NCI-H1092 (cell line): ENCODE results near the gene ANKRD27.
"Not testable (repeated sequence)": the region's sequence is repeated elsewhere in the genome, so short reads cannot be mapped to it uniquely, and the experiment has no call there.

Experiments used
- DNase-seq: peaks from one replicate; lab custom pipeline; 2025; lab: John Stamatoyannopoulos, UW

ANKRD27 gene

DNA sequence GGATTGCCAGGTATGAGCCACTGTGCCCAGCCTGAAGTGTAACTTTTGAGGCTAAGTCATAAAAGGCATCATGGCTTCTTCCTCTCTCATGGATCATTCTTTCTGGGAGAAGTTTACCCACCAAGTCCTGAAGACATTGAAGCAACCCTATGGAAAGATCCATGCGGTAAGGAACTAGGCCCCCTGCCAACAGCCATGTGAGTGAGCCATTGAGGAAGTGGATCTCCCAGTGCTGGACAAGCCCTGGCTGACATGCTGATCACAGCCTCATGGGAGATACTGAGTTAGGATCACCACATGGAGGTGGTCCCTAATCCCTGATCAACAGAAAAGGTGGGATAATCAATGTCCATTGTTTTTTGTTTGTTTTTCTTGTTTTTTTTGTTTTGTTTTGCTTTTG is 13.3 kb upstream of the ANKRD27 start:
- DNase-seq, result no peak

DNA sequence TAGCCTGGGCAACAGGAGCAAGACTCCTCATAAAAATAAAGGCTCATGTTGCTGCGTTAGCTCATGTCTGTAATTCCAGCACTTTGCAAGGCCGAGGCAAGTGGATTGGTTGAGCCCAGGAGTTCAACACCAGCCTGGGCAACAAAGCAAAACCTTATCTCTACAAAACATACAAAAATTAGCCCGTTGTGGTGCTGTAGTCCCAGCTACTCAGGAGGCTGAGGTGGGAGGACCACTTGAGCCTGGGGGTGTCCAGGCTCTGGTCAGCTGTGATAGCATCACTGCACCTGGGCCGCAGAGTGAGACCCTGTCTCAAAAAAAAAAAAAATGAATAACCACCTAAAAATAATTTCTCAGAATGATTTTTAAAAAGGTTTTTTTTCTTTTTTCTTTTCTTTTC is 12.7 kb upstream of the ANKRD27 start:
- no peak for DNase-seq

DNA sequence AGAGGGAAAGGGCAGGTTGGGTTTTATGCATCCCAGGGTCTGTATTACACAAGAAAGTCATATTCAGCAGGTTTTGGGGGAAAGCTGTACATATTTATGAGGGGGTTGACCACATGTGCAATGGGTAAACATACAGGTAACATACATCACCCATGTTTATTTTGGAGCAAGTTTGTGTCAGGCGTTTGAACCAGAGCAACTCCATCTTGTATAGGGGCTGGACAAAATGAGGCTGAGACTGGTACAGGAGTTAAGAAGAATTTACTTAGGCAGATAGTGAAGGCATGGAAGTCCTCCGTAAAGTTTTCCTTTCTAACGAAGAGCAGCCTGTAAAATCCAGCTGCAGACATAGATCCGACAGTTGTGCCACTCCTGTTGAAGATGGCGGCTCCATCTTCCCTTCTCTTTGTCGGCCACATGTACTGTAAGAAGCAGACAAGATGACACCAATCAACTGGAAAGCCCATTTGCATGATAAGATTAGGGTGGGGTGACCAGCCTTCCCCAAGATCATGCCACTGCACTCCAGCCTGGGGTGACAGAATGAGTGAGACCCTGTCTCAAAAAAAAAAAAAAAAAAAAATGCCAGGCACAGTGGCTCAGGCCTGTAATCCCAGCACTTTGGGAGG is 12.0 kb upstream of the ANKRD27 start:
- no peak for DNase-seq

DNA sequence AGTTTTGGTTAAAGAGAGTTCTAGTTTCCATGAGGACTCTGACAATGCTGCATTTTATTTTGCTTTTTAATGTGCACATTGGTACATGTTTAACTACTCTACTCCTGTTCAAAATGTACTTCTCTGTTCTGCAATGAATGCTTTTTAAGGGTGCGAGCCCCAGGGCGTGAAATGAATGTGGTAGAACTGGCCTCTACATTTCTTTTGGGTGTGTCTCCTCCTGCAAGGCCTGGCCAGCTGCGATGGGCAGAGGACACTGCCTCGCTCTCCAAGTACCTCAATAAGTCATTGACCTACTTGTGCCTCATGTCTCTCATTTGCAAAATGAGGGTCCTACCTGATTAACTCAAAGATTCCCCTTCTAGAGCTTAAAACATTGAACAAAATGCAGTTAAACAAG is 7.3 kb upstream of the ANKRD27 start:
- no peak for DNase-seq

DNA sequence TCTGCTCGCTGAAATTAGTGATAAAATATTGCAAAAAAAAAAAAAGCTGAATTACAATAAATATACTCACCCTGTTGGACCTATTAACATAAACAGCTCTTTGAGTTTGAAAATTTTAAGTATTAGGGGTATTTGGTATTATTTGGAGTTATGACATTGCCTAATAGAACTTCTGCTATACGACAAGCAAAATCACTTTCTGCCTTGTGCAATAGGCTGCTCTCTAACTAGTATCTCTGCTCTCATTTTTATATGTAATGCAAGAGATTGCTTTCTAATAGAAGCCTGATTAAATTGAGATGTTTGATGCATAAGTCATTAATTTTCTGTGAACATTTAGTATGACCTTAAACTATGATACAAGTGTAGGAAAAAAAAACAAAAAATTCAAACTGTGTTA is 6.0 kb upstream of the ANKRD27 start:
- DNase-seq, result no peak

DNA sequence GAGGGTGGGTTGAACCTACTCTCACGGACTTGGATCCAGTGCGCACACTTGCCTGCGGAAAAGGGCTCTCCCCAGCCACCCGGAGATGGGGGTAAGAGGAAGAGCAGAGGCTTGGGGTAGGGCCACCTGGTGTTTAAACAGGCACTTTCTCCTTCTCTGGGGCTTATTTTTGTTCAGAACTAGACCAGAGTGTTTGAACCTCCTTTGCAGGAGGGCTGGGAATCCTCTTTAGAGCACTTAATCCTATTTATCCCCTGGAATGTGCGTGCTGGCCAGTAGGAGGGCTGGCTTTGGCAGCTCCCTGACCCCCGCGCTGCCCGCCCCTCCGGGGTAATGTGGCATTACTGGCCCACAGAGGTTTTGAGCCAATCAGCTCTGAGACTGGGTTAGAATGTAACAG is 2.7 kb upstream of the ANKRD27 start:
- no peak for DNase-seq

DNA sequence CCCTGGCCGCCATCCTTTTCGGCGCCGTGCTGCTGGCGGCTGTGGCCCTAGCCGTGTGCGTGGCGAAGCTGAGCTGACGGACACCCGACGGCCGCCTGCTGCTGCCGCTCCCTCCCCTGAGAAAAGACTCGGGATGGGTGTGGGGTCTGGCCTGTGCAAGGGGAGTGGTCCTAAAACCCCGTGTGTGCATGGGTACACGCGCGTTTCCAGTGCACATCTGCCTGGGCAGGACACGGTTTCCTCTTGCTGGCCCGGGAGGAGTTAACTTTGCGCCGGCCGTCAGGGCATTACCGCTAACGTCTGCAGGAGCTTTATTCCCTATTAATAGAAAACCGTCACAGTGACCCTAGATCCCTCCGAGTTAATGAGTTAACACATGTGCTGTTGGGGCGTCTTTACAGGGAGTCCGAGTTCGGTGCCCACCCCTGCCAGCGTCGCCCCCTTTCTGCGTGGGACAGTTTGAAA is 1.9 kb upstream of the ANKRD27 start:
- DNase-seq, result no peak

DNA sequence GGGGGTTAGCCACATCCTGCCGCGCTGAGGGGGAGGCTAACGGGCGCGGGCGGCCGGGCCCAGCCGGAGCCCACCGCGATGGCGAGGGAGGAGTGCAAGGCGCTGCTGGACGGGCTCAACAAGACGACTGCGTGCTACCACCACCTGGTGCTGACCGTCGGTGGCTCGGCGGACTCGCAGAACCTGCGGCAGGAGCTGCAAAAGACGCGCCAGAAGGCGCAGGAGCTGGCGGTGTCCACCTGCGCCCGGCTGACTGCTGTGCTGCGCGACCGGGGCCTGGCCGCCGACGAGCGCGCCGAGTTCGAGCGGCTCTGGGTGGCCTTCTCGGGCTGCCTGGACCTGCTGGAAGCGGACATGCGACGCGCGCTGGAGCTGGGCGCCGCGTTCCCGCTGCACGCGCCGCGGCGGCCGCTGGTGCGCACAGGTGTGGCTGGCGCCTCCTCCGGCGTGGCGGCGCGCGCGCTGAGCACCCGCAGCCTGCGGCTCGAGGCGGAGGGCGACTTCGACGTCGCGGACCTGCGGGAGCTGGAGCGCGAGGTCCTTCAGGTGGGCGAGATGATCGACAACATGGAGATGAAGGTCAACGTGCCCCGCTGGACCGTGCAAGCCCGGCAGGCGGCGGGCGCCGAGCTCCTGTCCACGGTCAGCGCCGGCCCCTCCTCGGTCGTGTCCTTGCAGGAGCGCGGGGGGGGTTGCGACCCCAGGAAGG is 1.4 kb upstream of the ANKRD27 start:
- no peak for DNase-seq

DNA sequence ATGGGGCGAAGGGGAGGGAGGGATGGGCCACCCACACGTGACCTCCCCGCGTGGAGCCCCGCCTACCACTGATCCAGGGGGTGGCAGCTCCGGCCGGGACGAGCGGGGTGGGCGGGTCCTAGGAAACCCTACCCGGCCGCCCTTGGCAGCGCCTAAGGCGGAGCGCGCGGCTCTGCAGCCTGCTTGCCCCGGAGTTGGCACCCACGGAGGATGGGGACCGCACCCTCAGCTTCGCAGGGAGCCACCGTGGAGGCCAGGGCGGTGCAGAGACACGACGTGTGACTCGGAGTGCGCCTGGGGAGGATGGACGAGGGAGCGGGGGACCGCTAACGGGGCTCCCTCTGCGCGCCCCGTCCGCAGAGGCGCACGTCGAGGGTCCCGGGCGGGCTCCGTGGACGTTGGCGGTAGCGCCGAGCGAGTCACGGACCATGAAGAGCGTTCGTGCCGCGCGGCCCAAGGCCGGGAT is 773 bp upstream of the ANKRD27 start, which contains the start of gene RGS9BP:
Gene RGS9BP, plus strand, starts transcription at position 129 of the 466 bp plus-strand sequence. CDS start 416 bp downstream, outside the sequence.
- peak; percentile 5 for DNase-seq

DNA sequence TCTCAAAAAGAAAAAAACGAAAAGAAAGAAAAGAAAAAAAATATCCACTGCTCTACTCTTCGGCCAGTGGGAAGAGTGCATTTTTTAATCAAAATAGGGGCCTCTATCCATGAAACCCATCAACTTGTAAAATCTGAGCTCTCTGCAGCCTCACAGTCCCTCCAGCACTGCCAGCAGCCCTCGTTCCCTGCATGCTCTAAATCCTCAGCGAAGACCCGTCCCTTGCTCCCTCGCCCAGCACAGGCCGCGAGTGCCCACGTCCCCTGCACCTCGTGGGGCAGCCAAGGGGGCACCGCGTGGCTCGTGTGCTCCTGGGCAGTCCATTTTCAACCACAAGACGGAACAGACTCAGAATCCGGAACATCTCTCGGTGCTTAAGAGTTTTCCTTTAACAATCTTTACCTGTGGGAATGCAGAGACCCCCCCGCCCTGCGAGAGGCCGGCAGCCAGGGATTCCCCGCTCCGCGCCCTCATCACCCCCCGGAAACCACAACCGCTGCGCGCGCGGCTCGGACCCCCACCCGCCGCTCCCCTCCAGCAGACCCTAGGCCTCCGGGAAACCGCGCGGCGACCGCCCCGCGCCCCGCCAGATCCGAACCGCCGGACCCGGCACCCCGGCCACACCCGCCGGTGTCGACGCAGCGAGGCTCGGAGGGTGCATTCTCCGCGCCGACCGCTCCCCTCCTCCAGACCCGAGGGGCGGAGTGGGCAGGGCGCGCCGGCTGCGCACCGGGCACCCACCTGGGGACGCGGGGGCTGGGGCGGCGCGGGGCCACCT is 638 bp downstream of the ANKRD27 start:
- DNase-seq, result no peak

DNA sequence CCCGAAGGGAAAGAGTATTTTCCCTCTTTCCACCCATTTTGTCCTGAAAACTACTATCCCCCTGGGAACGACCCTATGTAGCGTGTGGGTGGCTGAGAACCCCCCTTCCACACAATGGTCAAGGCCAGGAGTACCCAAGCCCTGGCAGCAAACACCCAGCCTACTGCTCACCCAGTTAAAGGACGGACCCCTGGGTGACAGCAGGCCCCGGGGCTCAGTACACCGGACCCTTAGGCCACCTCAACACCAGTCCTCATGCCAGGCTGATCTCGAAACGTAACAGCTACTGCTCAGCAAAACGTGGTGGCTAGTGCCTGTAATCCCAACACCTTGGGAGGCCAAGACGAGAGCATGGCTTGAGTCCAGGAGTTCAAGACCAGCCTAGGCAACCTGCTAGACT is 1.4 kb downstream of the ANKRD27 start:
- DNase-seq, result no peak

DNA sequence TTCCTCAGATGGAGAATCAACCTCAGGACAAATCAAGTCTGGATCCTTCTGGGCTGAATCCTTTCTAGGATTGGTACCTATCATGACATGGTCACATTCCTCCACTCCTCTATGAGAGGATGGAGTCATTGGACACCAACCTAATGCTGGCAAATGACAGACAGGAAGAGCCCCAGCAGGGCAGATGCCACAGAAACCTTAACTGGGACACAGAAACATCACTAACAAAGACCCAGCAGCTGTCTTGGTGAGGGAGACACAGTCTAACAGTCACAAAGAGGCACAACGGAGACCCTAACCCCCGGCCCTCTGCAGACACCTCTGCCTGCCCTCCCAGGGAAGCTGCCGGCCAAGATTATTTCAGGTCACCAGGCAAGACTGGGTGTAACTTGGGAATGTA is 2.1 kb downstream of the ANKRD27 start:
- no peak for DNase-seq

DNA sequence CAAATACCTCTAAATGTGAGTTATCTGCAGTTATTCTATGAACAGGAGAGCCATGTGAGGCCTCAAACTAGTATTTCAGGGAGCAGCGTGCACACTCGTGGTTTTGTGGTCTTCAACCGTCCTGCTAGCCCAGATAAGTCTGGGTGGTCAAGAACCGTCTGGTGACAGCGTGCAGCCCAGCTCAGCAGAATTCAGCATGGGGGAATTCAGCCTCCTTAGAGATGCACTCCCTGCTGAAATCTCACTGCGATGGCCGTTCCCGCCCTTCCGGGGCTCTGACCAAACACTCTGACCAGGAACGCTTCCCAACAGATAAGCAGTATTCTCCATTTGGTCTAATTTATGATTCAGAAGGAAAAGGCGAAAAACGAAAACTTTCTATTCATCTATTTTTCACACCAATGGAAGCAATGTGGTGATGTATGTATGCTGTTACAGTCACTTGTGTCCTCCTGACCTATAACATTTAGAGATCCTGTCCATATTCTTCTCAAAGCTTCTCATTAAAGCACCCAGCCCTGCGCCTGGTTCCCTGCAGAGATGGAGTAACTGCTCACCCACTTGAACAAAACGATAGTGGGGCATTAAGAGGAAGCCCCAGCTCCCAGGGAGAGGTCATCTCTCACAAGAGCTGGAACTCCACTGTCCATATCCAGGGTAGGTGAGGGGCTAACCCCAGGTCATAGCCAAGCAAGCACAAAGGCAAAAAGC is 2.9 kb downstream of the ANKRD27 start:
- no peak for DNase-seq

DNA sequence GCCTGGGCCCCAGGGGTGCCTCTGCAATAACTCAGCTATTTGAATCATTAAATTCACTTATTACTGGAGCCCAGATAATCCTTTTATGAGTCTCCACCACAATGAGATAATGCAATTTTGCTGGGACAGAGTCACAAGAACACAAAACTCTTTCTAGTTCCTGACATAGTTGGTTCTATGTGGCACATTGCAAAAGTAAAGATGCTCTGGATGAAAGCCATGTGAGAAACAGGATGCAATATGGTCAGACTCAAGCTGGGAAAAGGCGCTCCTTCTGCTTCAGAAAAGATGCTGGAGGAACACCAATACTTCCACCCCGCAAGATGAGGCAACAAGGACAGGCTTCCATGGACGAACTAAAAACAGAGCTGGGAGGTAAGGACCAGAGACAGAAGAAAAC is 5.7 kb downstream of the ANKRD27 start:
- no peak for DNase-seq

DNA sequence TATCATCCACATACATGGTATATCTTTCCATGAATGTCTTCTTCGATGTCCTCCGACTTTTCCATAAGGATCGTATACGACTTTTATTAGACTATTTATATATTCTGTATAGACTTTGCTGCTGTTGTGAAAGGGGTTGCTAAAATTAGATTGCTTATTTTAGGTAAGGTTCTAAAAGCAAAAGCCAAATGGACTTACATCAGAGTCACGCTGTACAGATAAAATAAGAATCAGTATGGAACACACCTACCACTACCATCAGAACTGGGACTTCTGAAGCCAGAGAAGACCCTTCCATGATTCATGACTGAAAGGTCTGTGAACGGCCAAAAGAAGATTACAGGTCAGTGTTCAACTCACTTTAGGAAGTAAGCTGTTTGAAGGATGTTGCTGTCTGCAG is 8.9 kb downstream of the ANKRD27 start:
- DNase-seq, result no peak

DNA sequence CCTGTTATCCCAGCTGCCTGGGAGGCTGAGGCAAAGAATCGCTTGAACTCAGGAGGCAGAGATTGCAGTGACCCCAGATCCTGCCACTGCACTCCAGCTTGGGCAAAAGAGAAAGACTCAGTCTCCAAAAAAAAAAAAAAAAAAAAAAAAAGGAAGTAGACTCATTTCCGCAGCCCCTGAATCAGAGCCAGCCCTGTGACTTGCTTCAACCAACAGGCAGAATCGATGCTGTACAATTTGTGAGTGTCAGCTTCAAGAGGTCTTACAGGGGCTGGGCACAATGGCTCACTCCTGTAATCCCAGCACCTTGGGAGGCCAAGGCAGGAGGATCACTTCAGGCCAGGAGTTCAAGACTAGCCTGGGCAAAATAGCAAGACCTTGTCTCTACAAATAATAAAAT is 12.8 kb downstream of the ANKRD27 start:
- DNase-seq, result no peak

DNA sequence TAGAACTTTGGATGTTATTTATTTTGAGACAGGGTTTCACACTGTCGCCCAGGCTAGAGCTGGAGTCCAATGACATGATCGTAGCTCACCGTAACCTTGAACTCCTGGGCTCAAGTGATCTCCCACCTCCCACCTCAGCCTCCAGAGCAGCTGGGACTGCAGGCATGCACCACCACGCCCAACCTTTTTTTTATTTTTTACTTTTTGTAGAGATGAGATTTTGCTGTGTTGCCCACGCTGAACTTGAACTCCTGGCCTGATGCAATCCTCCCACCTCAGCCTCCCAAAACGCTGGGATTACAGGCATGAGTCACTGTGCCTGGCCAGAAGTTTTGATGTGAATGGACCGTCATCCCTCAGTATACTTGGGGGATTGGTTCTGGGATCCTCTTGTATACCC is 13.7 kb downstream of the ANKRD27 start:
- no peak for DNase-seq

DNA sequence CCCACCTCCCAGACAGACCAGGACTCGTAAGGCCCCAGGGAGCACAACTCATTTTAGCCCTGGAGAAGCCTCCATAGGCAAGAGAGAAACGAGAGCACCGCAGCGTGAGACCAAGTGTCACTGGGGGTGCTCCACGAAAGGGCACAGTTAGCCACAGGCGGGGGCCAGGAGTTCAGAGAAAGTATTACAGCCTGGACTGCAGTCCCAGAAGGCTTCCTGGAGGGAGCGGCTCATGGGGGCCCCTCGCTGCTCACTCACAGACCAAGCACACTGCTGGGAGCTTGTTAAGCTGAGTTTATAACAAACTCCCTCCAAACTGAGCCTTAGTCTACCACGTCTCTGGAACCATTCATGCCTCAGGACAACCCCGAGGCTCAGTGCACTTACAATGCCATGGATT is 16.5 kb downstream of the ANKRD27 start:
- DNase-seq, result no peak

DNA sequence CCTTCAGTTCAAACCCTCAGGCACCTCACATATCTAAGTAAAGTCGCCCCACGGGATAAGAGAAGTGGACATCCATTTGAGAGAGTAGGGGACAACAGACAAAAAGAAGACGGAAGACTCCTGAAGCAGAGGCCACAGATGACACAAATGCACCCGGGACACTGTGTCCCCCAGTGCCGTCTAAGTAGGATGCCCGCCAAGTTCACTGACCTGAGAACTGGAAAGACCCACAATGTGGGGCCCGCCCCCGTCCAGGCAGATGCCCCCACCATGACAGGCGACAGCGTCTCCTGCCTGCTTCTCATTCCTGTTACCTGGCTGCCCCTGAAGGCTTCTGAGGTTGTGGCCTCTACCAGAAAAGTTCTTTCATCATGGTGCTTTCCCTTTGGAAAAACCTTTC is 16.9 kb downstream of the ANKRD27 start:
- DNase-seq, result no peak

DNA sequence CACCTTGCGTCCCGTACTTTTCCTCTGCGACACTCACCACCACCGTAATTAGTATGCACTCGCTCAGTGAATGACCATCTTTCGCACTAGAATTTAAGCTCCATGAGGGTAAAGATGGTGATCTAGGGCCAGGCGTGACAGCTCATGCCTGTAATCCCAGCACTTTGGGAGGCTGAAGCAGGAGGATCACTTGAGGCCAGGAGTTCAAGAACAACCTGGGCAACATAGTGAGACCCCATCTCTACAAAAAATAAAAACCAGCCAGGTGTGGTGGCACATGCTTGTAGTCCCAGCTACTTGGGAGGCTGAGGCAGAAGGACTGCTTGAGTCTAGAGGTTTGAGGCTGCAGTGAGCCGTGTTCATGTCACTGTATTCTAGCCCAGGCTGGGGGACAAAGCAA is 18.6 kb downstream of the ANKRD27 start:
- not testable (repeated sequence) for DNase-seq

DNA sequence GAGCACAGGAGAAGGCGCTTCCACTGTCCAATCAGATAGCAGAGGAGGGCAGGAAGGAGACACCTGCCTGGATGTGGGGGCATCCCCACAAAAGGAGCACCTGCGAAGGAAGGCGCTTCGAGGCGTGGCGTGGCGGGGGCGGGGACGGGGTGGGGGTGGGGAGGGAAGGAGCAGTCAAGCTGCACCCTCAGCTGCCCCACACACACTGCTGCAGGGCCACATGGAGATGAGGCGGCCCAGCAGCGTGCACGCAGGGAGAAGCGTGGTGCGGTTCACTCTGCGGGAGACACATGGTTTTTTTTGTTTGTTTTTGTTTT is 21.4 kb downstream of the ANKRD27 start:
- DNase-seq, result no peak

DNA sequence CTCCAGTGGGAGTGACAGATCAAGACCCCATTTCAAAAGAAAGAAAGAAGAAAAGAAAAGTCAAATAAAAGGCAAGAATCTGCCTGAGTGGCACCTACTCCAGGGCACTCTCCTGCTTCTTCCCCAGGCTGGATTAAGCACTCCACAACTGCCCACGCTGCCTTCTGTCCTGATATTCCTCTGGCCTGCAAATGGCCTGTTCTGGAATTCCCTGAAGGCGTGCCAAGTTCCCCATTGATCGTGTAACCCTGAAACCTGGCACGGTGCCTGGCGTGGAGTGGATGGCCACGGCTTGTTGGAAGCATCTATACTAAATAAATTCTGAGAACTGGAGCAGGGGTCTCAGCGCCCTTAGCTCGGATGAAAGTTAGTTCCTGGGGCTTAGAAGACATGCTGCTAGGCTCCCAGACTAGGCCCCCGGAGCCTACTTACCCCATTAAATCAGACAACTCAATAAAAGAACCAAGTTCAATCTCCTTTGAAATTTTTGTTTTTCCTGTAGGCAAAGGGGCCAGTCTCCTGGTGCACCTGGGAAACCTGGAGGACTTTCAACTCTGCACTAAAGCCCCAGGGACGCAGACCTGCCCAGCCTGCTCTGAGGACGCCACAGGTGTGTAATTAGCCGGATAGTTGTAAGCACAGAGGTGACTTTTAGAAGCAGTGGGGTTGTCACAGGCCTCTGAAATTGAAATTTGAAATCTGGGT is 21.9 kb downstream of the ANKRD27 start:
- DNase-seq, result no peak
